BJ (cell line): ENCODE results near the gene SRSF10. TPM values are rescaled to one million over a fixed set of nuclear protein-coding genes. Genes with fewer than 3 reads are reported as not detected.
"Not testable (repeated sequence)": the region's sequence is repeated elsewhere in the genome, so short reads cannot be mapped to it uniquely, and the experiment has no call there.

Experiments
- CTCF ChIA-PET: fragments of 350-600 bp; formaldehyde crosslinking; extraction: SDS; loops from one replicate; lab custom pipeline; 2021; ENCODE audit warnings: antibody characterized with exemption, inconsistent platforms; lab: Yijun Ruan, JAX
- POLR2A ChIA-PET: fragments of 300-600 bp; sonication (Branson Sonifier 250); formaldehyde crosslinking; extraction: SDS; loops from one replicate; lab custom pipeline; 2021; ENCODE audit warnings: antibody characterized with exemption; lab: Charles Lee
- DNase-seq: peaks from one replicate; pipeline ENCODE4 v3.0.0-alpha.2; 2011; ENCODE audit warnings: low read depth
- H3K27me3 ChIP-seq: 2 replicates; pipeline ENCODE4 v1.6.0; 2011; ENCODE audit warnings: low read length; ENCODE audit not compliant: control insufficient read depth, insufficient read depth
- H3K36me3 ChIP-seq: 2 replicates; pipeline ENCODE4 v1.5.1; 2011; ENCODE audit warnings: low read length; ENCODE audit not compliant: control insufficient read depth, insufficient read depth
- H3K4me3 ChIP-seq: 2 replicates; pipeline ENCODE4 v1.5.1; 2011; ENCODE audit warnings: low read depth, mild to moderate bottlenecking, control low read depth, low read length
- polyA plus RNA-seq: library from polyadenylated mRNA; depleted of rRNA; stranded (reverse); fragments of >200 nt; gene quantifications from 2 replicates; pipeline ENCODE4 v1.2.3, GENCODE V29; 2011
- TF ChIP-seq, protein P1 (sequence below): IDR thresholded peaks from 2 replicates; pipeline ENCODE4 v1.5.1; 2011; ENCODE audit warnings: low read depth, mild to moderate bottlenecking, control low read depth, inconsistent platforms, low read length, moderate library complexity; ENCODE audit not compliant: insufficient read depth

Gene SRSF10
- polyA plus RNA-seq, 1 experiment: 55.1 TPM

DNA sequence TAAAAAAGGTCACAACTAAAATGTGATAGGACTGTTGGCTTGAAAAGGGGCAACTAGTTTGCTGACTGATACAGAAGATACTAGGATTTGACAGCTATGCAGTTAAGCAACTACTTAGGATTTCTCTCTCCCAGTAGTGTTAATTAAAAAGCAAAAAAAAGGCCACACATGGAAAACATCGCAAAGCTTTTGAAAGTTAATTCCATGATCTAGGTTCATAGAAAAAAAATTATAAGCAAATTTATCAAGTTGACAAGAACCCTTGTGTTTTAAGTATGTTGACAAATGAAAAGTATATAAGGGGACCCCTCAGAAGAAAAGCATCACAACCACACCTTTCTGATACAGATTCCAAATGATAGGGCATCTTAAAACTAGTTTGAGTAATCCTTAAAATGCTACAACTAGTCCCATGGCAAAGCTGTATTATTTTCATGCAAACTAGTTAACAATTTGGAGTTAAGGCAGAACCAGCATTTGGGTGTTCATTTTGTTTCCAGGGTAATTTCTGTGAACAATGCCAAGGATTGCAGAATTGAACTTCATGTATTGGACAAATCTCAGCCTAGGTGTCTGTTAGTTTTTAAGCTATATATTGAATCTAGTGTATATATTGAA, 16.4 kb downstream of the SRSF10 start:
- CTCF ChIA-PET: interaction anchor here (1.2 to 2.7 kb wide), 3 partner anchors 64 to 154 kb away, joined by 3 to 13 read pairs (median 4); no protein-coding TSS in a partner anchor
- no peaks in the 10 kb centered on the region for H3K27me3 ChIP-seq

DNA sequence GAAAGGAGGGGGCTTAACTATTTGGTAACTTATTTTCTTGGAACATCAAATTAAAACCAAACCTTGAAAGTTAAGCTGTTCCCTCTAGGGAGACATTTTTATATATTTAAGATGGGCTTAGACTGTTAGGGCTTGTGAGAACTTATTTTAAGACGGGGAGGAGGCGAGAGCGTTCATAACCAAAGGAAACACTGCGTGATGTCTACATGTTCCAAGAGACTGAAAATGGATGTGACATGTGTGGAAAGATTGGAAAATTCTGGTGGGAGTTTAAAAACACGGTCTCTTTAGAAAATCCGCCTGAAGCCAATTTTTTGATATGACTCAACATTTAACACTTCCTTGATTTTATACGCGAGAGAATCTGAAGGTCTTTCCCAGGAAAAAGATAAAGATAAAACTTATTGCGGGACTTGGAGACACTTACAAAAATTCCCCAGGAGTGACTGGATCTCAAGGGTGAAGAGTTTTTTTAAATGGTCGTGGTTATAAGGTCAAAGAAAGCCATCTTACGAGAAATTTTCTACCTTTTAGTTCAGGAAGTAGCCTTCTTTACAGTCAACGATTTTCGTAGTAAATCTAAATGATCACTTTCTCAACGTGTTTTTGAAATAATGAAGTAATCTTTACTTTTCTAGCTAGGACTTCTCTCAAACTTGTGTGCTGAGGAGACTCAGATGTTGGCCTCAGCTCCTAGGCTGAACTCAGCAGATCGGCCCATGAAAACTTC, 19.7 kb downstream of the SRSF10 start:
- CTCF ChIA-PET: interaction anchor here (2.1 kb wide), 1 partner anchor 67 kb away, joined by 11 read pairs; no protein-coding TSS in a partner anchor
- POLR2A ChIA-PET: interaction anchor here (0.5 to 0.7 kb wide), 3 partner anchors 121 to 789 kb away, joined by 3 to 4 read pairs (median 3); partner anchors contain the start of gene HMGCL
- DNase-seq: no peak

More for the DNA sequence above, 16.4 kb downstream of the SRSF10 start:
- Histone ChIP-seq H3K36me3 (peaks cover 2% of the 10 kb centered on the region), H3K4me3 (no peak overlapping the region)
- DNase-seq: no peak
- TF ChIP-seq, protein P1, sequence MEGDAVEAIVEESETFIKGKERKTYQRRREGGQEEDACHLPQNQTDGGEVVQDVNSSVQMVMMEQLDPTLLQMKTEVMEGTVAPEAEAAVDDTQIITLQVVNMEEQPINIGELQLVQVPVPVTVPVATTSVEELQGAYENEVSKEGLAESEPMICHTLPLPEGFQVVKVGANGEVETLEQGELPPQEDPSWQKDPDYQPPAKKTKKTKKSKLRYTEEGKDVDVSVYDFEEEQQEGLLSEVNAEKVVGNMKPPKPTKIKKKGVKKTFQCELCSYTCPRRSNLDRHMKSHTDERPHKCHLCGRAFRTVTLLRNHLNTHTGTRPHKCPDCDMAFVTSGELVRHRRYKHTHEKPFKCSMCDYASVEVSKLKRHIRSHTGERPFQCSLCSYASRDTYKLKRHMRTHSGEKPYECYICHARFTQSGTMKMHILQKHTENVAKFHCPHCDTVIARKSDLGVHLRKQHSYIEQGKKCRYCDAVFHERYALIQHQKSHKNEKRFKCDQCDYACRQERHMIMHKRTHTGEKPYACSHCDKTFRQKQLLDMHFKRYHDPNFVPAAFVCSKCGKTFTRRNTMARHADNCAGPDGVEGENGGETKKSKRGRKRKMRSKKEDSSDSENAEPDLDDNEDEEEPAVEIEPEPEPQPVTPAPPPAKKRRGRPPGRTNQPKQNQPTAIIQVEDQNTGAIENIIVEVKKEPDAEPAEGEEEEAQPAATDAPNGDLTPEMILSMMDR: no peak
- POLR2A ChIA-PET: interaction anchor here (0.8 kb wide), 1 partner anchor 40 kb away, joined by 3 read pairs; no protein-coding TSS in a partner anchor

DNA sequence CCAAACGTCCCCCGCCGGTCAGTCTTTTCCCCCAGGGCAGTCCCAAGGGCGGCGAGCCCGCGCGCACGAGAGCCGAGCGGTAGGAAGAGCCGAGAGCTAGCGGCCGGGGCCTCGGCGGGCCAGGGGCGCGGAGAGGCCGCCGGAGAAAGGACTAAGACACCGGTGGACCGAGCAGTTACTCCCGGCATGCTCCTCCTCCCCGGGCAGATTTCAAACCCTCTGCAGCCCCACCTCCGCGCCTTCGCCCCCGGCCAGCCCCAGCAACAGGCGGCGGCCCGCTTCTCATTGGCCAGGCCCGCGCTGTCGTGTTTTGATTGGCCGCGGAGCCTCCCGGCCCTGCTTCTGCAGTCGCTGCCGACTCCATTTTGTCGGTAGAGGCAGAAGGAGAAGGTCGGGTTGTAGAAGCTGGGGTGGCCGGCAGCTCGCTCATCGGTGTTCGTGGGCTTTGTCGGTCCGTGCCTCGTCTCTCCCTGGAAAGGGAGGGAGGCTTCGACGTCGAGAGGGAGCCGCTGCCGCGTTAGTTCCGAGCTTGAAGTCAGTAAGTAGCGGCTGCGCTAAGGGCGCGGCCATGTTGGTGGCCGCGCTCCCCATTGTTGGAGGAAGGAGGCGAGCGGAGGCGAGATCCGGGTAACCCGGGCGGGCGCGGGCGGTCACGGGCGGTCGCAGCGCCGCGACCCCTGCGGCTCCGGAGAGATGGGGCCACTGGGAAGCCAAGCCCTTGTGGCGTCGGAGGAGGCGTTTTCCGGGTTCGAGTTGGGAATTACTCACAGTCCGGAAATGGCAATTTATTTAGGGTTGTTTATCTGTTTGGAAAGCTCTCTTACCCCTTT, 20.5 kb downstream of the SRSF10 start, which contains the start of gene PNRC2:
PNRC2 (plus strand) TSS at position 368 of the 830 bp plus-strand sequence. CDS start 1,630 bp downstream, outside the sequence.
- peak; percentile 82 for DNase-seq
- CTCF ChIA-PET: interaction anchor here (0.6 to 2.1 kb wide), 3 partner anchors 20 to 239 kb away, joined by 3 to 11 read pairs (median 5); partner anchors contain the start of gene SRSF10
- TF ChIP-seq, protein P1: no peak
- Histone ChIP-seq H3K4me3 (peak within 1 kb of the TSS; percentile 85), H3K36me3 (no peaks in the 10 kb centered on the region), H3K27me3 (no peaks in the 10 kb centered on the region)
- POLR2A ChIA-PET: interaction anchor here (0.5 to 0.7 kb wide), 2 partner anchors 134 to 789 kb away, joined by 3 read pairs; partner anchors contain the start of gene HMGCL

More for the DNA sequence above, 19.7 kb downstream of the SRSF10 start:
- Histone ChIP-seq H3K4me3 (peak overlapping the region; percentile 85), H3K27me3 (no peaks in the 10 kb centered on the region), H3K36me3 (no peaks in the 10 kb centered on the region)
- TF ChIP-seq, protein P1: no peak

DNA sequence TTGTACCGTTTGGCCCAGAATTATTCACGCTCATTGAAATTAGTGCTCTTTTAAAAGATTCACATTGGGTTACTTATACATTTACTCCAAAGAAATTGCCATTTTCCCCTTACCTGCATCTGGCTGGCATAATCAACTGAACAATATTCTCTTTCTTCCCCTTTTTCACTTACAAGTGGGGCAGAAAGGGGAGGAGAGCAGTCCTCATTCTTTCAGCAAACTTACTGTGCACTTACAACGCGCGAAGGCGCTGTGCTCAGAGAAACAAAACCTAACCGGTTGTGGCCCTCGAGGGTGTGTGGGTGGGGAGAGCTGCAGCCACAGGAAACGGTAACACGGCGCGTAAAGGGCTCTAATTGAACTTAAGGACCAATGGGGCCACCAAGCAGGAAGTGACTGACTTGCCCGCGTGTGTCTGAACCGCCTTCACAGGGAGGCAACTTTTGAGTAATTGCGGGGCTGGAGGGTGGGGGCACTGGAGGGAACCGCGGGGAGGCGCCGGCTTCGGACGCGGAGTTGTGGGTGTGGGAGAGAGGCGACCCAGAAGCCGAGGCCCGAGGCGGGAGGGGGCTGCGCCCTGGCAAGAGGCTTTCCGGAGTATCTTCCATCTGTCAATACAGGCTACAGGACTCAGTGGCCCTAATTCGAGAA, 21.2 kb downstream of the SRSF10 start:
- TF ChIP-seq, protein P1: peak; percentile 36
- Histone ChIP-seq H3K4me3 (peak overlapping the region; percentile 85), H3K36me3 (no peaks in the 10 kb centered on the region), H3K27me3 (no peaks in the 10 kb centered on the region)
- DNase-seq: peak; percentile 60
- ChIA-PET POLR2A (no interaction called here), CTCF (interaction anchor here (0.6 to 1.0 kb wide), 2 partner anchors 21 to 240 kb away, joined by 3 to 5 read pairs; partner anchors contain the start of gene SRSF10)

DNA sequence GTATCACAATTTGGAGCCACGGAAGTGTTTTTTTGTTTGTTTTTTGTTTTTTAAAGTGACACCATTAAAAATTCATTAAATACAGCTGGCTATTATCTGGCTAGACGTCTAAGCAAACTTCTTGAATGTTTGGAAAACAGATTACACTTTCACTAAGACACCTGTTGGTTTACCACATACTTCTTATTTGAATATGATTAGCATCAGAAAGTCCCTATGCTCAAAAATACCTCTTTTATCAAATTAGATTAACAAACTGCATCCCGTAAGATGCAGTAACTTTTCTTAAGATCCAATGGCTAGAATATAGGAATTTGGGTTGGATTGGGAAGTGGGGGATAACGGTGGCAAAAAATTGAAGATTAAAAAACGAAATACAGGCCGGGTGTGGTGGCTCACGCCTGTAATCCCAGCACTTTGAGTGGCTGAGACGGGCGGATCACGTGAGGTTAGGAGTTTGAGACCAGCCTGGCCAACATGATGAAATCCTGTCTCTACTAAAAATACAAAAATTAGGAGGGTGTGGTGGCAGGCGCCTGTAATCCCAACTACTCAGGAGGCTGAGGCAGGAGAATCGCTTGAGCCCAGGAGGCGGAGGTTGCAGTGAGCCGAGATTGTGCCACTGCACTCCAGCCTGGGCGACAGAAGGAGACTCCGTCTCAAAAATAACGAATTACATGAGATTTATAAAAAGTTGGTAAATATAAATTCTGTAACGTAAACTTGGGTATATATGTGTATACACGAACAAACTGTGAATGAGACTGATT, 21.9 kb downstream of the SRSF10 start:
- peak overlapping the region; percentile 85 for H3K4me3 ChIP-seq
- H3K36me3 ChIP-seq, DNase-seq, H3K27me3 ChIP-seq, POLR2A ChIA-PET: not testable (repeated sequence)
- CTCF ChIA-PET: interaction anchor here (0.7 to 1.0 kb wide), 2 partner anchors 22 to 70 kb away, joined by 3 read pairs; partner anchors contain the start of gene SRSF10
